Cardiac muscle cell (in vitro differentiated cells and primary cell): ENCODE data around the gene EPG5. TPM values are rescaled to one million over a fixed set of nuclear protein-coding genes. Genes with fewer than 3 reads are reported as not detected.
"Not testable (repeated sequence)": the region's sequence is repeated elsewhere in the genome, so short reads cannot be mapped to it uniquely, and the experiment has no call there.

Source experiments
- DNase-seq, 2 donors: peaks; one replicate each; pipeline versions ENCODE4 v3.0.0 to v3.0.0-alpha.2; 2010 to 2017; ENCODE audit warnings: low read depth in 1 of 2, low spot score in 1 of 2
- H3K27ac ChIP-seq: fragments of 200-600 bp; sonication (generic); 2 replicates; pipeline ENCODE4 v1.5.1; 2016
- H3K27me3 ChIP-seq: fragments of 200-600 bp; sonication (generic); 2 replicates; pipeline ENCODE4 v1.6.0; 2016; ENCODE audit warnings: control low read depth
- H3K36me3 ChIP-seq: fragments of 200-600 bp; sonication (generic); 2 replicates; pipeline ENCODE4 v1.5.1; 2016; ENCODE audit warnings: control low read depth
- H3K4me1 ChIP-seq: fragments of 200-600 bp; sonication (generic); 2 replicates; pipeline ENCODE4 v1.8.1; 2017; ENCODE audit warnings: low read depth, mild to moderate bottlenecking, mixed run types
- H3K4me3 ChIP-seq: fragments of 200-600 bp; sonication (generic); 2 replicates; pipeline ENCODE4 v1.5.1; 2016; ENCODE audit warnings: mild to moderate bottlenecking
- H3K9me3 ChIP-seq: fragments of 200-600 bp; sonication (generic); 2 replicates; pipeline ENCODE4 v1.5.1; 2017; ENCODE audit warnings: low read depth, mild to moderate bottlenecking, control low read depth
- CTCF ChIP-seq: IDR thresholded peaks from 2 replicates; pipeline ENCODE4 v1.5.1; 2012; ENCODE audit warnings: low read depth, mild to moderate bottlenecking, low read length
- polyA plus RNA-seq: library from polyadenylated mRNA; unstranded; fragments of >200 nt; fragmentation: Nextera tagmentation; extraction: Ambion mirVana; gene quantifications from 2 replicates; pipeline ENCODE4 v1.2.1, GENCODE V29; 2016
- total RNA-seq: library from RNA; depleted of rRNA; stranded (reverse); fragments of >200 nt; gene quantifications from 2 replicates; pipeline ENCODE4 v1.2.3, GENCODE V29; 2016

The EPG5 gene
- total and polyA plus RNA-seq, 2 experiments from 2014 or later, result 7.5 to 17.7 TPM

- no peak for DNase-seq
- no peaks in the 10 kb centered on the region for H3K27me3 ChIP-seq
- H3K4me1 ChIP-seq, result no peaks in the 10 kb centered on the region
- no peak overlapping the region for H3K27ac ChIP-seq
- TF ChIP-seq CTCF, result no peak
- H3K36me3 ChIP-seq, result no peaks in the 10 kb centered on the region
- no peaks in the 10 kb centered on the region for H3K9me3 ChIP-seq
- H3K4me3 ChIP-seq, result no peak overlapping the region
Measured at GRCh38 chr18:46001074-46001473, 33.9 kb upstream of the EPG5 start.

GRCh38 chr18:45999536-45999935 is 32.4 kb upstream of the EPG5 start:
- Histone ChIP-seq H3K4me1 (no peaks in the 10 kb centered on the region), H3K27me3 (no peaks in the 10 kb centered on the region), H3K36me3 (no peaks in the 10 kb centered on the region), H3K4me3 (no peak overlapping the region), H3K9me3 (no peaks in the 10 kb centered on the region), H3K27ac (no peak overlapping the region)
- DNase-seq, result no peak
- TF ChIP-seq CTCF, result no peak

- no peaks in the 10 kb centered on the region for H3K36me3 ChIP-seq
- TF ChIP-seq CTCF, result no peak
- H3K27ac ChIP-seq, result no peak overlapping the region
- no peaks in the 10 kb centered on the region for H3K4me1 ChIP-seq
- no peak overlapping the region for H3K4me3 ChIP-seq
- no peaks in the 10 kb centered on the region for H3K9me3 ChIP-seq
- DNase-seq, result no peak
- no peaks in the 10 kb centered on the region for H3K27me3 ChIP-seq
Measured at GRCh38 chr18:45998244-45998643, 31.1 kb upstream of the EPG5 start.

- no peak overlapping the region for H3K27ac ChIP-seq
- no peaks in the 10 kb centered on the region for H3K4me1 ChIP-seq
- no peak for DNase-seq
- no peaks in the 10 kb centered on the region for H3K36me3 ChIP-seq
- H3K27me3 ChIP-seq, result no peaks in the 10 kb centered on the region
- H3K4me3 ChIP-seq, result no peak overlapping the region
- TF ChIP-seq CTCF, result no peak
- no peaks in the 10 kb centered on the region for H3K9me3 ChIP-seq
Measured at GRCh38 chr18:45997700-45998151, 30.6 kb upstream of the EPG5 start.

- Histone ChIP-seq H3K4me3 (no peak overlapping the region), H3K4me1 (no peaks in the 10 kb centered on the region), H3K27me3 (no peaks in the 10 kb centered on the region), H3K9me3 (no peaks in the 10 kb centered on the region), H3K27ac (no peak overlapping the region), H3K36me3 (no peaks in the 10 kb centered on the region)
- no peak for DNase-seq
- TF ChIP-seq CTCF, result no peak
Measured at GRCh38 chr18:45995461-45995860, 28.3 kb upstream of the EPG5 start.

- H3K4me1 ChIP-seq, result no peaks in the 10 kb centered on the region
- no peak overlapping the region for H3K4me3 ChIP-seq
- H3K36me3 ChIP-seq, result no peaks in the 10 kb centered on the region
- TF ChIP-seq CTCF, result no peak
- DNase-seq, result peak in 1 of 2 donors; percentile 57
- H3K27me3 ChIP-seq, result no peaks in the 10 kb centered on the region
- H3K27ac ChIP-seq, result no peak overlapping the region
- no peaks in the 10 kb centered on the region for H3K9me3 ChIP-seq
Measured at GRCh38 chr18:45993438-45993837, 26.3 kb upstream of the EPG5 start.

- H3K9me3 ChIP-seq, DNase-seq, H3K27me3 ChIP-seq, H3K4me1 ChIP-seq, H3K36me3 ChIP-seq, H3K27ac ChIP-seq, H3K4me3 ChIP-seq: not testable (repeated sequence)
Measured at GRCh38 chr18:45992527-45992926, 25.4 kb upstream of the EPG5 start.
